HG02943 (cell line): ENCODE data around the gene GALNT1.

ENCODE experiments used
- ATAC-seq: cut with Tn5 transposase; IDR thresholded peaks from one replicate; pipeline ENCODE4 v1.9.1; 2021; ENCODE audit warnings: mild to moderate bottlenecking, low read depth, moderate library complexity; ENCODE audit not compliant: unreplicated experiment

Gene GALNT1

DNA sequence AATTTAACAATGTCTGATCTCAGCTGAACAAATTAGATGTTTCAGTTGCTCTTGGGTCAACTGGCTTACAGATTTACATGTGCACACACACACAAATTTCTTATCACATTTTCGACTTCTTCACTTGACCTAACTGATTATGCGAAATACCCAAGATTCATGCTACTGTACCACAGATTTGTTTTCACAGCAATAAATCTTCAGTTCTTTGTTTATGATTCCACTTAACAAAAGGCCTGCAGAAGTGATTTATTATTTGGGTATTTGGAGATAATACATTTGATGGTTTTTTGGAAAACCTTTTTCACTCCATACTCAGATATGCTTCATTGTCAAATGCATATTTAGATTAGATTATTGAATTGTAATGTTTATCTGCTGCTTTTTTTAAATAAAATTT is 129.0 kb downstream of the GALNT1 start:
- ATAC-seq, result no peak

DNA sequence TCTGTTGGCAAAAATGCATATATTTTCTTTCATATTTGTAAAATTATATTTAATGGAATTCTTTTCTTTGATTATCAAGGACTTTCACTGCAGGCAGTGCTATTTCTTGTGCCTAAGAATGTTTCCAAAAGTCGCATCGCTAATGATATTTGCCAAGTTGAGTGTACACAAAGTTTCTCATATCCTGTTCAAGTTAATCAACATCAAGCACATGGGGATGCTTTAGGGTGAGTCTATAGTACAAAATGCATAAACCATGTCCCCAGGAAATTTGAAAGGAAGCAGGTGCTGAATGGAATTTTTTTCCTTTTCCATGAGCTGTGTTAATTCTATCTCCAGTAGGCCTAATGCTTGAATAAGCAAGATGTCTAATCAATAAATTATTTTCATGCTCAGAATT is 129.7 kb downstream of the GALNT1 start:
- no peak for ATAC-seq

DNA sequence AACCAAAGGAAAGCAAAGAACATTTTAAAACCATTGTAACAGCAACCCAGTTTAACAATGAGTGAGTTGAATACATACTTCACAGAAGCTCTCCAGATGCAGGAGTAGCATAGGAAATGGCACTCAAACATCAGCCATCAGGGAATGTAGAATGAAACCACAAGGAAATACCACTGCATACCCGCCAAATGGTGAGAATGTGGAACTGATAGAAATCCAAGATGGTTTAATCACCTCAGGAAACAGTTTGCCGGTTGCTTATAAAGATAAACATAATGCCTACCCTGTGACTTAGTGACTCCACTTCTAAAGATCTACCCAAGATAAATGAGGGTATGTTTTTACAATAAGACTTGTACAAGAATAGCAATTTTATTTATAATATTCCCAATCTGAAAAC is 132.0 kb downstream of the GALNT1 start:
- ATAC-seq, result no peak

DNA sequence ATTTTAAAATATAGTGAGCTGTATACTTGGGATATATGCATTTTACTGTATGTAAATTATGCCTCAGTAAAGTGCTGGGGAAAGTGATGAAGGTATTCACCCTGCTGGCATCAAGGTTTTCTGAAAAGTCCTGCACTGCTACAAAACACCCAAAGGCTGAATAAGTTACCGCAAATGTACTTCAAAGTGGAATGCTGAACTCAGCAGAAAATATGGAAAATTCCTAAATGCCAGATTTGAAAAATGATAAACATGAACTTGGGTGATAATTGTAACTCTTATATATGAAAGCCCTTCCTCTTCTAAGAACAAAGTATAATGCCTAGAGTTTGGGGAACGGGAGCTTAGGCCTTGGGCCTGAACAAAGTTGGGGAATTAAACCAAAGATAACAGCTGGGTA is 133.0 kb downstream of the GALNT1 start:
- ATAC-seq, result no peak

DNA sequence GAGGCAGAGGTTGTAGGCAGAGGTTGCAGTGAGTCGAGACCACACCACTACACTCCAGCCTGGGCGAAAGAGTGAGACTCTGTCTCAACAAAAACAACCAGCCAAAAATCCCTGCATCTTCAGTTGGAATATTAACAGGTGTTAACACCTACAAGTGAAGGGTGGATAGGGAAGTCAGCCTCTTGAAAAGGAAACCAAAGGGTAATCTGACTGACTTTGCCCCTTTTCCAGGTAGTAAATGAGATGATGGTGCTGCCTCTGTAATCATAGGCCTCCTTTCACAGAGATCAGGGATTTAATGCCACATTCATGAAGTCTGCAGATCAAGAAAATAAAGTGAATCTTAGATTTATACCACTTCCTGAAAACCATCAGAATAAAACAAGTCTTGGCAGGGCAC is 133.6 kb downstream of the GALNT1 start:
- no peak for ATAC-seq

DNA sequence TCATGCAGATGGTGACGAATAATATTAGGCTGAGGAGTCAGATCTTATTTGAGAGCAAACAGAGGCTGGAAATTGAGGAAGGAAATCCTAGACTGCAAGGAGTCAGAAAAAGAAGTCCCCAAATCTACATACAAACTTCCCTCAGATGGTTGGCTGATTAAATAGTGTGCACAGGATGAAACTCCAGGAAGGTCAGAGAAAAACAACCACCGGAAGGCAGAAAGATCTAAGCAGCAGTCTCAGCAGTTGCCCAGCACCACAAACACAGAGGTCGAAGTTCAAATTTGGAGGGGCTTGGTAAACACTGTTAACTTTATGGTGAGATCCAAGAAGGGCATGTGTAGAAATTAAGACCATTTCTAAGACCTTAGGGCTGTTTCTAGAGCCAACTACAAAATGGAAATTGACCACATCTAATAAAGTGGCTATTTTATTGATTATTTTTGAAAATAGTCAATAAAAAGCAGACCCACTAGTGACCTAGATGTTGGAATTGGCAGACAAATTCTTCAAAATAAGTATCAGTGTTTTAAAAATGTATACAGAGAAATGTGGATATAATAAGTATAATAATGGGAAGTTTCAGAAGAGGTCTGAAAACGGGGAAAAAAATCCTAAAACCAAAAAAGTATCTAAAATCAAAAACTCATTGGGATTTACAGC is 134.8 kb downstream of the GALNT1 start:
- no peak for ATAC-seq

DNA sequence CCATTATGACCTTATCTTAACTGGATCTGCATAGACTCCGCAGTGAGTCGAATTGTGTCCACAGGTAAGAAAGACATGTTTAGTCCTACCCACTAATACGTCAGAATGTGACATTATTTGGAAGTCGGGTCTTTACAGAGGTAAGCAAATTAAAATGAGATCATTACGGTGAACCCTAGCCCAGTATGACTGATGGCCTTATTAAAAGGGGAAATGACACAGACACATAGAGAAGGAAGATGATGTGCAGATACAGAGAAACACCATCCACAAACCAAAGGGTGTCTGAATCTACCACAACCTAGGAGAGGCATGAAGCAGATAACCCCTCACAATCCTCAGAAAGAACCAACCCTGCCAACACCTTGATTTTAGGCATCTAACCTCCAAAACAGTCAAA is 135.6 kb downstream of the GALNT1 start:
- ATAC-seq, result no peak

DNA sequence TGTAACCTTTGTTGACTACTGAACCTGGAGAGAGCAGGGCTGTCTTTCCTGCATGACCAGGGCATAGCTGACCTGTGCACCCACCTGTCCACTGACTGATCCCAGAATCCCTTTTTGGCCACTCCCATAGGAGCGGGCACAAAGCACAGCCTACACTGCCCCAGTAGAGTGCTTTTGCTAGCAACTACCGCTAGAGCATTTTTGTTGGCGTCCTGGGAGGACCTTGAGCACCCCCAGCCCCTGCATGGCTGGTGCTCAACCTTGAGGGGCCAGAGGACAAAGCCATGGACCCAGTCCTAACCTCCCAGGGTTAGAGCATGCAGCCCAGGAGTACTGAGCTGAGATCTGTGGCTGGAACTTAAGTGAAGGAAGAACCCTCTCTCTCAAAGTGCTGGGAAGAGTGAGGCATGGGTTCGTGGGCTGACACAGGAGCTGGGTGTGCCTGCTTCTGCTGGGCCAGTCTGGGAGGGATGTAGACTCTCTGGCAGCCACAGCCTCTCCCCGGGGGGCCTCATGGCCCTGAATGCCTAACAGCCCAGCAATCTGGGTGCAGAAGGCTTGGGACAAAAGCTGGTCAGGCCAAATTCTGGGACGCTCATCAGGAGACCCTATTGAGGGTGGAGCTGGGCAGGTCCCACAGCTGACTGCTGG is 140.0 kb downstream of the GALNT1 start:
- ATAC-seq, result no peak

DNA sequence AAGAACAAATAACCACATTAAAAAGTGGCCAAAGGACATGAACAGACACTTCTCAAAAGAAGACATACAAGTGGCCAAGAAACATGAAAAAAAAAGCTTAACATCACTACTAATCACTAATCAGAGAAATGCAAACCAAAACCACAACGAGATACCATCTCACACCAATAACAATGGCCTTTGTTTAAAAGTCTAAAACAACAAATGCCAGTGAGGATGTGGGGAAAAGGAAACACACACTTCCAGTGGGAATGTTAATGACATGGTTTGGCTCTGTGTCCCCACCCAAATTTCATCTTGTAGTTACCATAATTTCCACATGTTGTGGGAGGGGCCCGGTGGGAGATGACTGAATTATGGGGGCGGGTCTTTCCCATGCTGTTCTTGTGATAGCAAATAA is 147.1 kb downstream of the GALNT1 start:
- ATAC-seq, result no peak

DNA sequence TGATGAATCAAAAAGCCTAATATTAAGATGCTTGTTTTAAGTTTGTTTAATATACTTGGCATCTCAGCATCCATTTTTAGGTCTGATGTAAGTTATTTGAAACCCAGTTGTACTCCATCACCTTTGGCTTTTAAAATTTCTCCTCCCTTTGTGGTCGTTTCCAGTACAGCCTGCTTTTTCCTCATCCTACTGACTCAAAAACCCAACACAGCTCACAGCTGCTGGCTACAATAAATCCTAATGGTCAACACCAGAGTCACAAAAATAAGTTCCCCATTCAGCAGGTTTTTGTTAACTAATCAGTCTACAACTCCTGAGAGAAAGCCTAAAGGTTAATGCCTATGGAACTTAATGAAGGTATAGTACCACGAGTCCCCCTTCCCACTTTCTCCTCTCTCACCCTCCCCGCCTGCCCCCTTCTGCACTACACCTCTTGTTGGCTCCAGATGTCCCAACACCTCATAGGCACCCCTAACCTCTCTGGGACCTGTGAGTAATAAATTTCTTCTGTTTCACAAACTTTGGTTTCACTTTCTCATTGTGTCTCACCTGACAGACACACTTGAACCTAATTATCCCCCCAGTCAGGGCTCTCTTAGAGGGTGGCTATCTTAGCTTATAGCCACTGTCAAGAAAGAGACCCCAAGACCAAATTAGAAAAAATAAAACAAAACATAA is 148.6 kb downstream of the GALNT1 start:
- no peak for ATAC-seq

DNA sequence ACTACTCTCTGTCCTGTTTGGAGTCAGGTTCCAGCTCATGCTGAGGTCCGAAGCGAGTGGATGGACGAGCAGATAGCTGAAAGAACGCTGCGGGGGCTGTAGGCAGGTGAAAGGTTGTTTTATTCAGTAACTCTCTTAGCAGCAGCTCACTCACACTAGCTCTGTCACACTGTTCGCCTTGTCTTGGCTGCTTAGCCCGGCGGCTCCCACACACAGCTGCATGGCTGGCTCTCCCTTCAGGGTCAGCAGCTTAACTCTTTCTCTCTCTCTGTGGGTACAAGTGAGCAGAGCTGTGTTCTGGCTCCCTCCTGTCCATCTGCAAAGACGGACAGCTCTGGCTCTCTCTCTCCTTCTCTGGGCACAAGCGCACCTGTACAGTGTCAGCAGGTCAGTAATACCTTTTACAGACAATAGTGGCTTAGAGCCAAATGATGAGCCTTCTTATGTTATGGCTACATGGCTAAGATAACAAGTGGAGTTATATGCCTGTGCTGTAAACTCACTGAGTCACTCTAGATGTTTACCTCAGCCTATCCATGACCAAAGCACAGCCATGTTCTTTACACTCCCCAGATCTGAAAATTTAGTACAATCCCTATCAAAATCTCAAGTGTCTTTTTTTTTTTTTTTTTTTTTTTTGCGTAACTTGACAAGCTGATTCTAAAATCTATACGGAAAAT is 149.3 kb downstream of the GALNT1 start:
- ATAC-seq, result no peak

DNA sequence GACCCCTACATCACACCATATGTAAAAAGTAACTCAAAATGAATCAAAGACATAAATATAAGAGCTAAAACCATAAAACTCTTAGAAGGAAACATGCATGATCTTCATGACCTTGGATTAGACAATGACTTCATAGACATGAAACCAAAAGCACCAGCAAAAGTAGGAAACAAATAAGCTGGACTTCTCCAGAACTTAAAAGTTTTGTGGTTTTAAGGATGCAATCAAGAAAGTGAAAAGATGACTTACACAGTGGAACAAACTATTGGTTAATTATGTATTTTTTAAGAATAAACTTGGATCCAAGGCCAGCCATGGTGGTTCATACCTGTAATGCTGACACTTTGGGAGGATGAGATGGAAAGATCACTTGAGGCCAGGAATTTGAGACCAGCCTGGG is 150.2 kb downstream of the GALNT1 start:
- no peak for ATAC-seq

DNA sequence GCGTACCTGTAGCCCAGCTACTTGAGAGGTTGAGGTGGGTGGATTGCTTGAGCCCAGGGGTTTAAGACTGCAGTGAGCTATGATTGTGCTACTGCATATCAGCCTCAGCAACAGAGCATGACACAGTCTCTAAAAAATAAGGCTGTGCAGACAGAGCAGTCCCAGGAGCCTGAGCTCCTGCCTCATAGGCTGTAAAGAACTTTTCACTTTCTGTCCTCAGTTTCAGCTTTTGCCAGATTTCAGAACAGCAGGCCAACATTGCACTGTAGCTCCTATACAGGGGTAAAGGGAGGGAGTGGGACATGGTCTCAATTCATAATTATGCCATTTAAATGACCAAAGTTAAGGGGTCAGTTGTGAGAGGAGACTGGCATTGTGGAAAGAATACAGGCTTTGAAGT is 150.6 kb downstream of the GALNT1 start:
- ATAC-seq, result no peak

DNA sequence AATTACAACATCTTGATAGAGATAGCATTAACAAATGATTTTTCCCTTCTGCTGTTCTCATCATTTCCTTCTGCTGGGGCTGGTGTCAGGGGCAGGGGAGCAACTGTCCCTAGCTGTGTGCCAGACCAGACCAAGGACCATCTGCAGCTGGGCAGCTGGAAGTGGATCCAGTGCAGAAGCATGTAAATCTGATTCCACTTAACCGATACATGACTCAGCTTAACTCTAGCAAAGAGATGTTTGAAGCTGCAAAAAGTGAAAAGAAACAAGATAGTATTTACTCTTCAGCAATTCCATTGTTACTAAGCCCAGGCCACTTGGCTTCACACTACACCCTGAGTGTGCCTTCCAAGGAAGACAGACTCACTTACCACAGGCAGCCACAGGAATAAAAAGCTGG is 151.1 kb downstream of the GALNT1 start:
- ATAC-seq, result no peak

DNA sequence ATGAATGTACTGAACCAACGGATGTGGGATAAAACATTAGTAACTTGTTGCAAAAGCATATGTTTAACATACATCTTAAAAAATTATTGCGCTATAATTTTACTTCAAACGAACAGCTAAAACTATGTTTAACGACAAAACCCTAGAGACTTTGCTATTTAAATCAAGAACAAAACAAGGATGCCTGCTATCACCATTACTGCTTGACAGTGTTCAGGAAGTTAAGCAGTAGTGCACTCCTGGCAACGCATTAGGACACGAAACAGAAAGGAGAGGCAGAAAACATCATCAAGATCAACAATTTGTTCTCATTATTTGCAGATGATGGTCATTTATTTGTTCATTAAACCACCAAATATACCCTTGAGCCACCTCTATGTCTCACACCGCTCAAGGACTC is 151.9 kb downstream of the GALNT1 start:
- ATAC-seq, result no peak

DNA sequence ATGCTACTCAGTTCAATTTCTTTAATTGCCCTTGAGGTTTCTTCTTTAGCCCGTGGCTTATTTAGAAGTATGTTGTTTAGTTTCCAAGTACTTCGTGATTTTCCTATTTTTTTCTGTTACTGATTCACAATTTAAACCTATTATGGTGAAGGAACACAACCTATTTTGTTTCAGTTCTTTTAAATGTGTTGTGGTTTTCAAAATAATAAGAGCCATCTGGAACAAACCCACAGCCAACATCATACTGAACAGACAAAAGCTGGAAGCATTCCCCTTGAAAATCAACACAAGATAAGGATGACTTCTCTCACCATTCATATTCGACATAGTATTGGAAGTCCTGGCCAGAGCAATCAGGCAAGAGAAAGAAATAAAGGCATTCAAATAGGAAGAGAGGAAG is 155.2 kb downstream of the GALNT1 start:
- ATAC-seq, result no peak

DNA sequence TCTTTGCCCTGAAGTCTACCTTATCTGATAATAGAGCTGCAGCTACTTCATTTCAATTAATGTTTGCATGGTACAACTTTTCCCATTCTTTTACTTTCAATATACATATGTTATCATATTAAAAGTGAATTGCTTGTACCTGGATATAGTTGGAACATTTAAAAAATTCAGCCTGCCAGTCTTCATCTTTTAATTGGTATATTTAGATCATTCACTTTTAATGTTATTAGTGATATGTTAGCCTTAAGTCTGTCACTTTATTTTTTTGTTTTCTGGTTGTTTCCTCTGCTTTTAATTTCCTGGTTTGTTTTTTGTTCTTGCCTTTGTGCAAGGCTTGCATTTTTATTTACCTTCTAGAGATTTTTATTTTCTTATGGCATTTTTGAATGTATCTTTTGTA is 158.2 kb downstream of the GALNT1 start:
- ATAC-seq, result no peak

DNA sequence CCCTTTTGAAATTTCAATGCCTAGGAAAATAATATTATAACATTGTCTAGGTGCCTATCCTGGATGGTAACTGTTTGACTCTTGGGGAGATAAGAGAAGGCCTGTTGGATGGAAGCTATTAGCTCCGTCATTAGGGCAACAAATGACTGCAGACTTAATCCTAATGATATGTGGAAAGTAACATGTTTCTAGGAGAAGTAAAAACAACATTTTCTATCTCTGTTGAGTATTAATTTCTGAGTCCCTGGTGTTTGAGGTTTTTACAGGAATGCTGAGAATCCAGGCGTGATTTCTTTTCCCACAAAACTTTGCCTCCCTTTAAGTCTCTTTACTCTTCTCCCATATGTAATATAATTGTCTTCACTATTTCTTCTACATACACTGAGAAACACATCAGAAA is 159.1 kb downstream of the GALNT1 start:
- ATAC-seq, result no peak

DNA sequence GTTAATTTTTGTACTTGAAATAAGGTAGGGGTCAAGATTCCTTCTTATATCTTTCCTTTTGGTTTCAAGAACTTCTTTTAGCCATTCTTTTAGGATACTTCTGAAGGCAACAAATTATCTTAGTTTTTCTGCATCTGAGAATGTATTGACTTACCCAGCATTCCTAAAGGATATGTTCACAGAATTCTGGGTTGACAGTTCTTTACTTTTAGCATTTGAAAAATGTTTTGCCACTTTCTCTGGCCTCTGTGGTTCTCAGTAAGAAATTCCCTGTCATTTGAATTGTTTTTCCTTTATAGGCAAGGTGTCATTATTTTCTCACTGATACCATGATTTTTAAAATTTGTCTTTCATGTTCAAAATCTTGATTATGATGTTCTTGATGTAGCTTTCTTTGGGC is 162.4 kb downstream of the GALNT1 start:
- ATAC-seq, result no peak

DNA sequence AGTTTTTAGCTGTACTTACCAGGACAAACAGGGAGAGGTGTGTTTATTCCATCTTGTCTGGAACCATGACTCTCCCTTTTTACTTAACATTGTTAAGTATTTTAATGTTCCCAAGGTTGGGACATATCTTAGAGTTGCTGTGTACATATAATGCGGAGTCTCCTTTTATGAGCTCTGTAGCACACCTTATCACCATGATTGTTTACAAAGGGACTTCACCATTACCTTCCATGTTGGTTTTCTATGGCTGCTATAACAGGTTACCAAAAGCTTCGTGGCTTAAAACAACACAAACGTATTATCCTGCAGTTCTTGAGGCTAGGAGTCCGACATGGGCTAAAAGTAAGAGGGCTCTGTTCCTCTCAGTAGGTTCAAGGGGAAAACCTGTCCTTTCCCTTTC is 164.3 kb downstream of the GALNT1 start:
- ATAC-seq, result no peak

DNA sequence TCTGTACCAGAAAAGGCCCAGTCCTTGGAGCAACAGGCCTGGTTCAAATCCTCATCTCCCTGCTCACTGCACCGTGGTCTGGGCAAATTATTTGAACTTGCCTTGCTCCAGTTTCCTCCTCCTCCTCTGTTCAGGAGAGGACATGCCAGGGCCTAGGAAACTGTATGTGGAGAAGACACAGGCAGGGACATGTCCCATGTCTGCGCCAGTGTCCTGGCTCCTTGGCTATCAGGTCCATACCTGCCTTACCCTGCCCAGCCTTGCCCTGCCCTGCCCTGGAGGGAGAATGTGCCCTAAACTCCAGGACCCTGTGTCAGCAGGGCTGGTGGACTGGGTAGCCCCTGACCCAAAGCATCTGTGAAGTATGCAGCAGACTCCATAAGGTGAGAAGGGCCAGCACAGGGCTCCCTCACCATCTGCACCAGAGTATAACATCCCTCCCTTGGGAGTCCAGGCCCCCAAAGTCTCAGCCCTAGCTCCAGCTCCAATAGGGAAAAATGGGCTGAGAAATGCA is 165.3 kb downstream of the GALNT1 start:
- no peak for ATAC-seq
